22Rv1 (cell line): Measurements from ENCODE around the gene AHCYL2.

Experiments used
- CTCF ChIP-seq: fragments of 450-650 bp; IDR thresholded peaks from 2 replicates; pipeline ENCODE4 v1.5.1; 2017; ENCODE audit warnings: mild to moderate bottlenecking
- ZFX ChIP-seq: fragments of 450-650 bp; IDR thresholded peaks from 2 replicates; pipeline ENCODE4 v1.6.1; 2017; ENCODE audit warnings: antibody characterized with exemption, borderline replicate concordance

GRCh38 chr7:129334473-129334872 lies 109.6 kb downstream of the AHCYL2 start:
- TF ChIP-seq CTCF (no peak), ZFX (no peak)
